B cell (primary cell): ENCODE results near the gene NTN5. TPM values are rescaled to one million over a fixed set of nuclear protein-coding genes. Genes with fewer than 3 reads are reported as not detected.

ENCODE experiments used
- ATAC-seq: fragments of 200-7000 bp; cut with Tn5 transposase; one replicate; pipeline ENCODE4 v1.10.0; 2021; ENCODE audit warnings: low read depth, mild to moderate bottlenecking, moderate number of reproducible peaks, moderate library complexity
- CTCF ChIA-PET: fragments of 350-600 bp; sonication (Branson Sonifier 250); formaldehyde crosslinking; loops from one replicate; lab custom pipeline; 2021; ENCODE audit warnings: antibody characterized with exemption, inconsistent platforms; lab: Charles Lee
- POLR2A ChIA-PET: fragments of 350-600 bp; sonication (Branson Sonifier 250); formaldehyde crosslinking; loops from one replicate; lab custom pipeline; 2021; ENCODE audit warnings: antibody characterized with exemption; lab: Charles Lee
- DNase-seq: peaks from one replicate; pipeline ENCODE4 v3.0.0; 2013
- H2AFZ ChIP-seq: 2 replicates; pipeline ENCODE4 v1.6.1; 2012; ENCODE audit warnings: mild to moderate bottlenecking, low read depth, low read length; ENCODE audit not compliant: insufficient read depth, poor library complexity, severe bottlenecking
- H3K27ac ChIP-seq, 2 donors: 1 replicate in 1 of 2; 2 replicates in 1 of 2; pipeline ENCODE4 v1.5.1; 2012 to 2013; ENCODE audit warnings: low read length in 2 of 2, mild to moderate bottlenecking in 2 of 2, moderate library complexity in 1 of 2
- H3K27me3 ChIP-seq, 4 experiments: fragments of 200-600 bp in 1 of 4; sonication (generic) in 1 of 4; replicated peaks in 1 of 4; 1 replicate in 2 of 4; 2 replicates in 2 of 4; pipeline versions ENCODE4 v1.6.1 to v1.7.0; 2013 to 2016; ENCODE audit warnings: low read length in 3 of 4, mild to moderate bottlenecking in 2 of 4, mixed read lengths in 1 of 4, moderate library complexity in 1 of 4; ENCODE audit not compliant: insufficient read depth in 4 of 4, control insufficient read depth in 3 of 4; ENCODE audit errors: control extremely low read depth in 1 of 4
- H3K36me3 ChIP-seq, 2 experiments: replicated peaks in 1 of 2; 1 replicate in 1 of 2; 2 replicates in 1 of 2; pipeline versions ENCODE4 v1.6.1 to v1.7.1; 2013; ENCODE audit warnings: low read length in 1 of 2; ENCODE audit not compliant: insufficient read depth in 2 of 2, control insufficient read depth in 1 of 2; ENCODE audit errors: control extremely low read depth in 1 of 2, extremely low read depth in 1 of 2
- H3K4me1 ChIP-seq, 2 donors: fragments of 200-600 bp in 1 of 2; sonication (generic) in 1 of 2; 1 replicate in 1 of 2; 2 replicates in 1 of 2; pipeline versions ENCODE4 v1.5.1 to v1.6.1; 2013 to 2017; ENCODE audit warnings: low read length in 2 of 2; ENCODE audit not compliant: control insufficient read depth in 2 of 2, insufficient read depth in 2 of 2
- H3K4me2 ChIP-seq: replicated peaks from 2 replicates; pipeline ENCODE3; 2012; ENCODE audit warnings: mild to moderate bottlenecking, low read depth, low read length; ENCODE audit not compliant: poor library complexity, severe bottlenecking
- H3K4me3 ChIP-seq, 5 experiments: fragments of 200-600 bp in 1 of 5; sonication (generic) in 1 of 5; 1 replicate in 3 of 5; 2 replicates in 2 of 5; pipeline versions ENCODE4 v1.5.1 to v1.7.0; 2011 to 2016; ENCODE audit warnings: low read length in 4 of 5, mild to moderate bottlenecking in 4 of 5, low read depth in 2 of 5, control low read depth in 1 of 5, moderate library complexity in 1 of 5; ENCODE audit not compliant: insufficient read depth in 1 of 5; ENCODE audit errors: control extremely low read depth in 1 of 5, extremely low read depth in 1 of 5
- H3K79me2 ChIP-seq: fragments of 200-600 bp; sonication (generic); one replicate; pipeline ENCODE4 v1.6.0; 2016; ENCODE audit warnings: low read length; ENCODE audit not compliant: control insufficient read depth, insufficient read depth
- H3K9ac ChIP-seq: fragments of 200-600 bp; sonication (generic); 2 replicates; pipeline ENCODE4 v1.6.1; 2017; ENCODE audit warnings: mild to moderate bottlenecking, low read length, moderate library complexity
- H3K9me3 ChIP-seq, 3 donors: one replicate each; pipeline versions ENCODE4 v1.6.1 to v1.7.1; 2013; ENCODE audit warnings: low read length in 2 of 3; ENCODE audit not compliant: control insufficient read depth in 2 of 3, insufficient read depth in 1 of 3; ENCODE audit errors: control extremely low read depth in 1 of 3
- H4K20me1 ChIP-seq: 2 replicates; pipeline ENCODE4 v1.6.0; 2012; ENCODE audit warnings: mild to moderate bottlenecking, low read length; ENCODE audit not compliant: insufficient read depth, control insufficient read depth, poor library complexity, severe bottlenecking
- H3K27ac Mint-ChIP-seq: one replicate; pipeline ENCODE4 v1.8.0; 2021; ENCODE audit warnings: mixed read lengths
- H3K27me3 Mint-ChIP-seq: one replicate; pipeline ENCODE4 v1.8.0; 2021; ENCODE audit warnings: mixed read lengths
- H3K4me1 Mint-ChIP-seq: one replicate; pipeline ENCODE4 v1.8.0; 2021; ENCODE audit warnings: mixed read lengths
- H3K4me3 Mint-ChIP-seq: one replicate; pipeline ENCODE4 v1.8.0; 2021; ENCODE audit warnings: mixed read lengths
- H3K9me3 Mint-ChIP-seq: one replicate; pipeline ENCODE4 v1.8.0; 2022; ENCODE audit warnings: mixed read lengths; ENCODE audit not compliant: insufficient read depth
- CTCF ChIP-seq: fragments of 200-600 bp; IDR thresholded peaks from one replicate; pipeline ENCODE4 v1.8.0; 2022; ENCODE audit warnings: antibody characterized with exemption, mild to moderate bottlenecking
- EZH2 ChIP-seq: IDR thresholded peaks from 2 replicates; pipeline ENCODE4 v1.6.1; 2012; ENCODE audit warnings: borderline replicate concordance, low read depth, mild to moderate bottlenecking, moderate library complexity, low read length; ENCODE audit not compliant: insufficient read depth, poor library complexity, severe bottlenecking
- WGBS: methylation state at CpG from one replicate; pipeline ENCODE4 v1.1.5; 2013; ENCODE audit warnings: missing lambda C conversion rate; ENCODE audit not compliant: insufficient coverage; 5-methylcytosine and 5-hydroxymethylcytosine counted together
- intact Hi-C: fragments of 100-400 bp; cut with micrococcal nuclease; formaldehyde crosslinking; loops from one replicate; pipeline ENCODE4 v1.10.0; 2022
- polyA plus RNA-seq: library from polyadenylated mRNA; depleted of rRNA; stranded (reverse); fragments of >200 nt; gene quantifications from 2 replicates; pipeline ENCODE4 v1.2.3, GENCODE V29; 2012
- total RNA-seq, 2 donors: library from RNA; stranded (reverse); fragments of 120-200 nt in 1 of 2; gene quantifications; 1 replicate in 1 of 2; 2 replicates in 1 of 2; pipeline versions ENCODE4 v1.2.3 to v1.2.4, GENCODE V29; 2013 to 2022

Gene NTN5
- total and polyA plus RNA-seq, 2 donors (not counting 1 experiment from before 2014, with no cell fraction given), result 1.2 to 1.8 TPM

GRCh38 chr19:48661711-48662090 is 11.1 kb downstream of the NTN5 start:
- intact Hi-C loops, result loop anchor here (1.0 to 2.0 kb wide), 5 partner anchors 14 to 53 kb away; partner anchors contain the start of genes CA11, RPL18 and SPHK2
- Histone ChIP-seq H3K4me3 (no peak overlapping the region), H3K4me2 (peak overlapping the region; percentile 74), H3K9ac (no peak overlapping the region), H3K4me1 (peaks cover 8 to 19% of the 10 kb centered on the region in 2 donors), H3K79me2 (no peaks in the 10 kb centered on the region), H4K20me1 (no peaks in the 10 kb centered on the region), H3K9me3 (no peaks in the 10 kb centered on the region), H3K27ac (no peak overlapping the region), H3K27me3 (no peaks in the 10 kb centered on the region), H3K36me3 (no peaks in the 10 kb centered on the region), H2AFZ (peak overlapping the region; percentile 85)
- POLR2A ChIA-PET, result interaction anchor here (1.0 to 1.6 kb wide), 2 partner anchors 12 to 16 kb away, joined by 3 to 5 read pairs; partner anchors contain the start of gene CA11
- H3K4me3 Mint-ChIP-seq, result no peak overlapping the region
- no peak for TF ChIP-seq EZH2
- no peak for TF ChIP-seq CTCF
- H3K27ac Mint-ChIP-seq, result no peak overlapping the region
- peaks cover 16% of the 10 kb centered on the region for H3K4me1 Mint-ChIP-seq
- WGBS, result 95% methylated on average over 44 of the region's 50 CpGs
- no peaks in the 10 kb centered on the region for H3K9me3 Mint-ChIP-seq
- CTCF ChIA-PET, result no interaction called here
- no peaks in the 10 kb centered on the region for H3K27me3 Mint-ChIP-seq
- ATAC-seq (no peak), DNase-seq (no peak)
